A673 (cell line): Measurements from ENCODE around the gene VAV2. TPM values are rescaled to one million over a fixed set of nuclear protein-coding genes. Genes with fewer than 3 reads are reported as not detected.

Experiments used
- BruUV-seq: library from RNA; stranded (reverse); fragments of 400-500 nt; replicated peaks from 2 replicates; lab custom pipeline; 2021; lab: Mats Ljungman, UMichigan
- CTCF ChIA-PET: fragments of 300-600 bp; sonication (Branson Sonifier 250); formaldehyde crosslinking; loops from one replicate; lab custom pipeline; 2022; ENCODE audit warnings: antibody characterized with exemption; lab: Charles Lee
- POLR2A ChIA-PET: fragments of 300-600 bp; sonication (Branson Sonifier 250); formaldehyde crosslinking; loops from one replicate; lab custom pipeline; 2022; ENCODE audit warnings: antibody characterized with exemption; ENCODE audit not compliant: low non-redundant PET; lab: Charles Lee
- DNase-seq: peaks from one replicate; pipeline ENCODE4 v3.0.0-alpha.2; 2015; ENCODE audit warnings: low spot score
- H3K27ac ChIP-seq: fragments of 200-600 bp; sonication (generic); 2 replicates; pipeline ENCODE4 v1.5.1; 2016; ENCODE audit warnings: mixed run types, low read depth, mild to moderate bottlenecking, mixed read lengths, antibody characterized with exemption, low read length; ENCODE audit not compliant: poor library complexity, severe bottlenecking
- H3K27me3 ChIP-seq: fragments of 200-600 bp; sonication (generic); replicated peaks from 2 replicates; pipeline ENCODE4 v1.6.1; 2017; ENCODE audit warnings: mixed run types, low read depth, mild to moderate bottlenecking, mixed read lengths, antibody characterized with exemption, low read length; ENCODE audit not compliant: insufficient read depth, poor library complexity
- H3K36me3 ChIP-seq: fragments of 200-600 bp; sonication (generic); 2 replicates; pipeline ENCODE4 v1.6.1; 2016; ENCODE audit warnings: mixed run types, mild to moderate bottlenecking, mixed read lengths, antibody characterized with exemption, low read length; ENCODE audit not compliant: insufficient read depth, poor library complexity, severe bottlenecking
- H3K4me1 ChIP-seq: fragments of 200-600 bp; sonication (generic); 2 replicates; pipeline ENCODE4 v1.6.1; 2017; ENCODE audit warnings: mixed run types, mild to moderate bottlenecking, mixed read lengths, antibody characterized with exemption, low read length; ENCODE audit not compliant: insufficient read depth, poor library complexity, severe bottlenecking
- H3K4me3 ChIP-seq: fragments of 200-600 bp; sonication (generic); 2 replicates; pipeline ENCODE4 v1.5.1; 2016; ENCODE audit warnings: low read depth, mixed run types, mild to moderate bottlenecking, mixed read lengths, low read length; ENCODE audit not compliant: poor library complexity, severe bottlenecking
- H3K9me3 ChIP-seq: fragments of 200-600 bp; sonication (generic); 2 replicates; pipeline ENCODE4 v1.6.1; 2016; ENCODE audit warnings: mixed run types, low read depth, mild to moderate bottlenecking, mixed read lengths, antibody characterized with exemption, low read length; ENCODE audit not compliant: poor library complexity, severe bottlenecking
- CTCF ChIP-seq: fragments of 300-800, 200-600 bp; sonication (generic); conservative IDR thresholded peaks from 2 replicates; pipeline ENCODE4 v1.5.1; 2017; ENCODE audit warnings: low read depth, mild to moderate bottlenecking, antibody characterized with exemption, low read length, moderate library complexity, mixed read lengths
- EZH2 ChIP-seq: fragments of 200-600 bp; sonication (generic); IDR thresholded peaks from 2 replicates; pipeline ENCODE4 v1.6.1; 2017; ENCODE audit warnings: borderline replicate concordance, low read depth, mild to moderate bottlenecking, mixed read lengths, antibody characterized with exemption, low read length; ENCODE audit not compliant: poor library complexity, severe bottlenecking
- intact Hi-C: fragments of 100-400 bp; cut with micrococcal nuclease; formaldehyde crosslinking; loops from one replicate; pipeline ENCODE4 v1.10.0; 2022; ENCODE audit not compliant: unreplicated experiment
- total RNA-seq: library from RNA; stranded (reverse); gene quantifications from 2 replicates; pipeline ENCODE4 v1.2.3, GENCODE V29; 2021

VAV2 gene
- total RNA-seq, 1 experiment from 2014 or later = 16.4 TPM

DNA sequence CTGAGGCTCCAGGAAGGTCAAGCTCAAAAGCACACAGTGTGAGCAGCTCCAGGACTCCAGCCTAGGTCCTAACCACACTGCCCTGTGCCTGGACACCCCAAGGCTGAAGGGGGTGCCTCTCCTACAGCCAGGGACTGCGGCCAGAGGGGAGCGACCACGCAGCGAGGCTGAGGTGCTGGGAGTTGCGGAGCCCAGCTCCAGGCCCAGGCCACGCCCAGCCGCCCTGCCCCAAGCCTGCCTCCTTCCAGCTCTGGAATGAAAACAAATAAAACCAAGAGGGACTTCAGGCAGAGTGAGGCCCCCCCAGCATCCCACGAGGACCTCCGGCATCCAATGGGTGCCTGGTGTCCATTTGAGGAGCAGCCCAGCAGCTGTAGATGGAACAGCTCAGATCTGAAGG, 15.2 kb downstream of the VAV2 start:
- TF ChIP-seq EZH2 = no peak
- TF ChIP-seq CTCF = no peak
- no peak for DNase-seq
- no peaks in the 10 kb centered on the region for H3K27me3 ChIP-seq
- intact Hi-C loops = no loop called here
- no TSS peak for BruUV-seq
- CTCF ChIA-PET = no interaction called here
- no peaks in the 10 kb centered on the region for H3K9me3 ChIP-seq
- no peaks in the 10 kb centered on the region for H3K36me3 ChIP-seq
- no peak overlapping the region for H3K4me3 ChIP-seq
- POLR2A ChIA-PET = interaction anchor here (0.5 kb wide), 1 partner anchor 46 kb away, joined by 4 read pairs; no protein-coding TSS in a partner anchor
- no peaks in the 10 kb centered on the region for H3K4me1 ChIP-seq
- no peak overlapping the region for H3K27ac ChIP-seq

DNA sequence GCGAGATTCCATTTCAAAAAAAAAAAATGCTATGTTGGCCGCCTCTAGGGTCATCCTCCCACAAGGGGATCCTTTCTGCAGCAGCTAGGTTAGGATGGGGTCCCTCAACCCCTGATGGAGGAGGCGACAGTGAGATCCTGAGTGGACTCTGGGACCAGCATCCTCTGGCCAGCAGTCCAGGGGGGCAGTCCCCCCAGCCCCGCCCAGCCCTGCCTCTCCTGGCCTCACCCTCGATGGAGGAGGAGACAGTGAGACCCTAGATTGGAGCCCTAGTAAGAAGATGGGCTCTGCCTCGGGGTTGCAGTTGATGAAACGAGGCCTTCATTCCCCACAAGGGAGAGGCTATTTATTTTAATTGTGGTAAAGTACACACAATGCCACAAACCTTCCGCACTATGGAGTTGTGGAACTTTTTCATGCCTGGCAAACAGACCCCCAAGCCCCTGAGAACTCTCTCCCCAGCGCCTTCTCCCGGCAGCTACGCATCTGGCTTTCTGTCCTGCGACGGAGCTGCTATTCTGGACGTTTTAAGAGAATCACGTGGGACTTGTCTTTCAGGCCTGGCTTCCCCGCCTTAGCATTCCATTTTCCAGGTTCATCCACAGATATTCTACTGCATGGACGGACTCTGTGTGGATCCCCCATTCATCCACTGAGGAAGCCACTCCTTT, 15.8 kb downstream of the VAV2 start:
- TF ChIP-seq CTCF = no peak
- TF ChIP-seq EZH2 = no peak
- DNase-seq = no peak
- Histone ChIP-seq H3K9me3 (no peaks in the 10 kb centered on the region), H3K36me3 (no peaks in the 10 kb centered on the region), H3K27ac (no peak overlapping the region), H3K4me3 (no peak overlapping the region), H3K27me3 (no peaks in the 10 kb centered on the region), H3K4me1 (no peaks in the 10 kb centered on the region)
- ChIA-PET CTCF (no interaction called here), POLR2A (interaction anchor here (0.5 kb wide), 1 partner anchor 47 kb away, joined by 4 read pairs; no protein-coding TSS in a partner anchor)
- no TSS peak for BruUV-seq
- intact Hi-C loops = no loop called here

GRCh38 chr9:133975511-133975910, 16.6 kb downstream of the VAV2 start:
- no peak overlapping the region for H3K4me3 ChIP-seq
- ChIA-PET CTCF (no interaction called here), POLR2A (no interaction called here)
- no TSS peak for BruUV-seq
- intact Hi-C loops = no loop called here
- no peak for TF ChIP-seq CTCF
- no peaks in the 10 kb centered on the region for H3K4me1 ChIP-seq
- H3K36me3 ChIP-seq = no peaks in the 10 kb centered on the region
- no peaks in the 10 kb centered on the region for H3K9me3 ChIP-seq
- DNase-seq = no peak
- H3K27me3 ChIP-seq = no peaks in the 10 kb centered on the region
- H3K27ac ChIP-seq = no peak overlapping the region
